ENCODE measurements around the gene NUDCD2.

The NUDCD2 gene

GRCh38 chr5:163459819-163460561, at the start of gene NUDCD2:
NUDCD2 (minus strand) TSS chr5:163460102; CDS start chr5:163460050, 52 bp downstream.
- DNase-seq: peak; percentile 98

- DNase-seq: peak; percentile 22
These were observed 49.5 kb upstream of the NUDCD2 start for GRCh38 chr5:163509291-163509951.

- DNase-seq: no peak
These were observed 48.9 kb upstream of the NUDCD2 start for GRCh38 chr5:163508753-163509152.

- no peak for DNase-seq
These were observed 46.8 kb upstream of the NUDCD2 start for GRCh38 chr5:163506726-163507125.

- DNase-seq: no peak
These were observed 46.2 kb upstream of the NUDCD2 start for GRCh38 chr5:163506095-163506457.

- peak; percentile 92 for DNase-seq
These were observed 45.6 kb upstream of the NUDCD2 start, which contains the start of gene MAT2B for GRCh38 chr5:163505368-163506094. MAT2B (plus strand) TSS chr5:163505619; CDS start chr5:163505687, 68 bp downstream.

GRCh38 chr5:163505049-163505367, 45.1 kb upstream of the NUDCD2 start:
- DNase-seq: no peak

GRCh38 chr5:163504079-163504931, 44.4 kb upstream of the NUDCD2 start:
- DNase-seq: no peak

- DNase-seq: no peak
These were observed 43.5 kb upstream of the NUDCD2 start for GRCh38 chr5:163503106-163504078.

- no peak for DNase-seq
These were observed 42.6 kb upstream of the NUDCD2 start for GRCh38 chr5:163502521-163502920.

GRCh38 chr5:163498886-163499285, 39.0 kb upstream of the NUDCD2 start:
- no peak for DNase-seq

- no peak for DNase-seq
These were observed 37.4 kb upstream of the NUDCD2 start for GRCh38 chr5:163497315-163497714.

GRCh38 chr5:163496286-163496685, 36.4 kb upstream of the NUDCD2 start:
- no peak for DNase-seq

GRCh38 chr5:163489745-163490075, 29.8 kb upstream of the NUDCD2 start:
- DNase-seq: no peak

- no peak for DNase-seq
These were observed 29.3 kb upstream of the NUDCD2 start for GRCh38 chr5:163489055-163489744.

GRCh38 chr5:163478982-163479271, 19.0 kb upstream of the NUDCD2 start:
- DNase-seq: no peak

GRCh38 chr5:163478126-163478981, 18.5 kb upstream of the NUDCD2 start:
- no peak for DNase-seq

- DNase-seq: no peak
These were observed 15.5 kb upstream of the NUDCD2 start for GRCh38 chr5:163475411-163475810.

GRCh38 chr5:163473635-163474243, 13.8 kb upstream of the NUDCD2 start:
- DNase-seq: no peak

GRCh38 chr5:163467682-163468081, 7.8 kb upstream of the NUDCD2 start:
- DNase-seq: no peak

Data from NCI-H748 treated with DMSO at 0.1 percent for 48 hours (cell line).